Vagina (tissue), 2 donors: ENCODE data around the gene TRAPPC8.

Experiments used
- CTCF ChIP-seq, 3 experiments: fragments of 450-650 bp in 2 of 3; fragments of 200-600 bp in 1 of 3; sonication (generic) in 1 of 3; IDR thresholded peaks; one replicate each; pipeline ENCODE4 v1.5.1; 2017 to 2019; ENCODE audit warnings: antibody characterized with exemption in 3 of 3, mild to moderate bottlenecking in 2 of 3, moderate library complexity in 2 of 3
- POLR2A ChIP-seq, 2 donors: fragments of 450-650 bp; IDR thresholded peaks; one replicate each; pipeline ENCODE4 v1.6.1; 2017; ENCODE audit warnings: antibody characterized with exemption in 2 of 2, mild to moderate bottlenecking in 2 of 2, moderate library complexity in 2 of 2
- POLR2AphosphoS5 ChIP-seq, 2 donors: sonication (generic); formaldehyde crosslinking; IDR thresholded peaks; one replicate each; pipeline ENCODE4 v1.9.0; 2017; ENCODE audit warnings: antibody characterized with exemption in 2 of 2, mild to moderate bottlenecking in 2 of 2, low read depth in 1 of 2; ENCODE audit not compliant: insufficient read depth in 1 of 2

GRCh38 chr18:31793531-31793930 lies 149.4 kb downstream of the TRAPPC8 start:
- TF ChIP-seq POLR2AphosphoS5 (IDR thresholded peaks at IDR 0.05; ENCODE audit: insufficient read depth in 1 of 2, low read depth in 1 of 2), result no peak
- TF ChIP-seq POLR2A (IDR thresholded peaks at IDR 0.05), result no peak
- TF ChIP-seq CTCF (IDR thresholded peaks at IDR 0.05), result no peak
